SKM-1 treated with dmso at 0.1 percent for 144 hours (cell line): ENCODE data around the gene KIF17.

ENCODE experiments used
- DNase-seq: peaks from one replicate; lab custom pipeline; 2025; ENCODE audit not compliant: unreplicated experiment; lab: John Stamatoyannopoulos, UW

KIF17 gene

GRCh38 chr1:20711285-20712214 lies 6.3 kb downstream of the KIF17 start:
- DNase-seq: peak; percentile 60

GRCh38 chr1:20710469-20711284 lies 7.1 kb downstream of the KIF17 start:
- no peak for DNase-seq

- DNase-seq: no peak
These were observed 7.9 kb downstream of the KIF17 start for GRCh38 chr1:20709868-20710267.

GRCh38 chr1:20708891-20709290 lies 8.9 kb downstream of the KIF17 start:
- no peak for DNase-seq

GRCh38 chr1:20708057-20708456 lies 9.8 kb downstream of the KIF17 start:
- no peak for DNase-seq

- no peak for DNase-seq
These were observed 11.0 kb downstream of the KIF17 start for GRCh38 chr1:20706841-20707240.

- no peak for DNase-seq
These were observed 12.5 kb downstream of the KIF17 start for GRCh38 chr1:20705203-20705755.

- DNase-seq: no peak
These were observed 13.2 kb downstream of the KIF17 start for GRCh38 chr1:20704390-20705202.

GRCh38 chr1:20703124-20703756 lies 14.6 kb downstream of the KIF17 start:
- no peak for DNase-seq

GRCh38 chr1:20702416-20702815 lies 15.4 kb downstream of the KIF17 start:
- peak; percentile 14 for DNase-seq

GRCh38 chr1:20701847-20702246 lies 16.0 kb downstream of the KIF17 start:
- no peak for DNase-seq

- DNase-seq: no peak
These were observed 16.4 kb downstream of the KIF17 start for GRCh38 chr1:20701446-20701845.

GRCh38 chr1:20700636-20701215 lies 17.1 kb downstream of the KIF17 start:
- DNase-seq: no peak

GRCh38 chr1:20699558-20699957 lies 18.2 kb downstream of the KIF17 start:
- no peak for DNase-seq

- DNase-seq: no peak
These were observed 19.5 kb downstream of the KIF17 start for GRCh38 chr1:20698195-20698910.

- DNase-seq: no peak
These were observed 20.2 kb downstream of the KIF17 start for GRCh38 chr1:20697563-20697962.

GRCh38 chr1:20696397-20697333 lies 21.1 kb downstream of the KIF17 start:
- DNase-seq: peak; percentile 76

- no peak for DNase-seq
These were observed 22.3 kb downstream of the KIF17 start for GRCh38 chr1:20695515-20695914.
